Upper lobe of right lung (tissue), 1 donor: ENCODE data around the gene KIF22. TPM values are rescaled to one million over a fixed set of nuclear protein-coding genes. Genes with fewer than 3 reads are reported as not detected.
"Not testable (repeated sequence)": the region's sequence is repeated elsewhere in the genome, so short reads cannot be mapped to it uniquely, and the experiment has no call there.

Source experiments
- ATAC-seq: fragments of 200-7000 bp; cut with Tn5 transposase; one replicate; pipeline ENCODE4 v1.9.1; 2020; ENCODE audit warnings: mild to moderate bottlenecking, moderate library complexity
- DNase-seq: peaks from one replicate; pipeline ENCODE4 v3.0.0-alpha.2; 2020
- H3K27ac ChIP-seq: fragments of 200-600 bp; one replicate; pipeline ENCODE4 v1.8.0; 2022
- H3K27me3 ChIP-seq: fragments of 200-600 bp; one replicate; pipeline ENCODE4 v1.8.0; 2022; ENCODE audit warnings: mild to moderate bottlenecking
- H3K36me3 ChIP-seq: fragments of 200-600 bp; one replicate; pipeline ENCODE4 v1.8.0; 2022
- H3K4me1 ChIP-seq: fragments of 200-600 bp; one replicate; pipeline ENCODE4 v1.8.0; 2022
- H3K4me3 ChIP-seq: fragments of 200-600 bp; one replicate; pipeline ENCODE4 v1.8.0; 2022; ENCODE audit warnings: mild to moderate bottlenecking
- H3K9me3 ChIP-seq: fragments of 200-600 bp; one replicate; pipeline ENCODE4 v1.8.0; 2022
- CTCF ChIP-seq: fragments of 200-600 bp; IDR thresholded peaks from one replicate; pipeline ENCODE4 v1.8.0; 2022; ENCODE audit warnings: antibody characterized with exemption
- intact Hi-C: fragments of 100-400 bp; cut with DNase I; formaldehyde crosslinking; loops from one replicate; pipeline ENCODE4 v1.11.0; 2022
- total RNA-seq: library from RNA; stranded (reverse); fragmentation: NEBNext Ultra II Directional; extraction: Animal tissue kit (Norgen Biotek cat#: 25700); gene quantifications from one replicate; pipeline ENCODE4 v1.2.1, GENCODE V29; 2021
- donor health status: DM: no; HTN: yes; CAD: no; lungs with severe emphysema.

The KIF22 gene
- total RNA-seq, 1 donor from 2014 or later = 19.8 TPM

GRCh38 chr16:29770250-29770929 is 20.2 kb upstream of the KIF22 start:
- no peaks in the 10 kb centered on the region for H3K9me3 ChIP-seq
- no peak for DNase-seq
- intact Hi-C loops = no loop called here
- no peak overlapping the region for H3K4me3 ChIP-seq
- H3K36me3 ChIP-seq = no peaks in the 10 kb centered on the region
- H3K4me1 ChIP-seq = no peaks in the 10 kb centered on the region
- TF ChIP-seq CTCF = no peak
- no peak for ATAC-seq
- no peaks in the 10 kb centered on the region for H3K27me3 ChIP-seq
- no peak overlapping the region for H3K27ac ChIP-seq

GRCh38 chr16:29772330-29772729 is 18.2 kb upstream of the KIF22 start:
- peak; percentile 42 for ATAC-seq
- DNase-seq, H3K4me3 ChIP-seq, H3K27me3 ChIP-seq, H3K36me3 ChIP-seq, H3K4me1 ChIP-seq, H3K9me3 ChIP-seq, H3K27ac ChIP-seq, intact Hi-C loops: not testable (repeated sequence)

GRCh38 chr16:29774730-29775129 is 15.8 kb upstream of the KIF22 start:
- no peaks in the 10 kb centered on the region for H3K9me3 ChIP-seq
- H3K4me1 ChIP-seq = no peaks in the 10 kb centered on the region
- H3K4me3 ChIP-seq = no peak overlapping the region
- no peak for ATAC-seq
- intact Hi-C loops = no loop called here
- H3K36me3 ChIP-seq = no peaks in the 10 kb centered on the region
- H3K27me3 ChIP-seq = no peaks in the 10 kb centered on the region
- DNase-seq = no peak
- no peak for TF ChIP-seq CTCF
- no peak overlapping the region for H3K27ac ChIP-seq

GRCh38 chr16:29775742-29776408 is 14.7 kb upstream of the KIF22 start:
- no peak for TF ChIP-seq CTCF
- DNase-seq = no peak
- ATAC-seq = no peak
- Histone ChIP-seq H3K27ac (no peak overlapping the region), H3K4me1 (no peaks in the 10 kb centered on the region), H3K4me3 (no peak overlapping the region), H3K36me3 (no peaks in the 10 kb centered on the region), H3K9me3 (no peaks in the 10 kb centered on the region), H3K27me3 (no peaks in the 10 kb centered on the region)
- intact Hi-C loops = no loop called here

- no peak for DNase-seq
- Histone ChIP-seq H3K4me1 (no peaks in the 10 kb centered on the region), H3K27me3 (no peaks in the 10 kb centered on the region), H3K36me3 (no peaks in the 10 kb centered on the region), H3K4me3 (no peak within 1 kb of the TSS), H3K9me3 (no peaks in the 10 kb centered on the region), H3K27ac (no peak within 1 kb of the TSS)
- no peak for TF ChIP-seq CTCF
- ATAC-seq = no peak
- intact Hi-C loops = no loop called here
These were observed 12.8 kb upstream of the KIF22 start, which contains the start of gene ZG16 for GRCh38 chr16:29777576-29778350. TSS of gene ZG16 (plus strand) at chr16:29778256. CDS start at chr16:29779267, 1,011 bp downstream.

GRCh38 chr16:29779474-29779873 is 11.1 kb upstream of the KIF22 start:
- Histone ChIP-seq H3K4me3 (no peak overlapping the region), H3K36me3 (no peaks in the 10 kb centered on the region), H3K27me3 (no peaks in the 10 kb centered on the region), H3K9me3 (no peaks in the 10 kb centered on the region), H3K27ac (no peak overlapping the region), H3K4me1 (peaks cover 3% of the 10 kb centered on the region)
- no peak for ATAC-seq
- TF ChIP-seq CTCF = no peak
- DNase-seq = no peak
- intact Hi-C loops = no loop called here

GRCh38 chr16:29783094-29783953 is 7.2 kb upstream of the KIF22 start:
- H3K27ac ChIP-seq, H3K9me3 ChIP-seq, ATAC-seq, intact Hi-C loops, H3K36me3 ChIP-seq, DNase-seq, H3K4me3 ChIP-seq, H3K27me3 ChIP-seq: not testable (repeated sequence)
- H3K4me1 ChIP-seq = peaks cover 12% of the 10 kb centered on the region
